HL-60 (cell line): ENCODE measurements around the gene AKAP11.
"Not testable (repeated sequence)": the region's sequence is repeated elsewhere in the genome, so short reads cannot be mapped to it uniquely, and the experiment has no call there.

Experiments used
- DNase-seq, 2 experiments: peaks; one replicate each; pipeline ENCODE4 v3.0.0-alpha.2; 2010 to 2020; ENCODE audit warnings: low read depth in 1 of 2, low spot score in 1 of 2
- H3K27ac ChIP-seq: fragments of 250-450 bp; sonication (Bioruptor Pico); replicated peaks from 2 replicates; pipeline ENCODE4 v1.5.1; 2020; ENCODE audit warnings: mild to moderate bottlenecking, moderate library complexity
- H3K27me3 ChIP-seq: fragments of 250-450 bp; sonication (Bioruptor Pico); 2 replicates; pipeline ENCODE4 v1.5.1; 2021; ENCODE audit warnings: mild to moderate bottlenecking, moderate library complexity; ENCODE audit not compliant: insufficient read depth, poor library complexity, severe bottlenecking
- H3K4me3 ChIP-seq: replicated peaks from 2 replicates; pipeline ENCODE4 v1.5.1; 2011; ENCODE audit warnings: mild to moderate bottlenecking, control low read depth, low read length; ENCODE audit not compliant: insufficient read depth
- GABPA ChIP-seq: IDR thresholded peaks from 2 replicates; pipeline ENCODE4 v1.6.1; 2012; ENCODE audit warnings: low read depth
- POLR2AphosphoS5 ChIP-seq: IDR thresholded peaks from 2 replicates; pipeline ENCODE4 v1.6.1; 2012; ENCODE audit warnings: low read depth
- REST ChIP-seq: IDR thresholded peaks from 2 replicates; pipeline ENCODE4 v1.6.1; 2012; ENCODE audit warnings: low read depth; ENCODE audit not compliant: insufficient replicate concordance
- SPI1 ChIP-seq: IDR thresholded peaks from 2 replicates; pipeline ENCODE4 v1.6.1; 2012; ENCODE audit warnings: low read depth, mild to moderate bottlenecking, borderline replicate concordance
- long read RNA-seq: library from polyadenylated mRNA; unstranded; transcript quantifications from one replicate; pipeline ENCODE4 v2.0.0, GENCODE V29; 2020
- TF ChIP-seq, protein P1 (sequence below): IDR thresholded peaks from one replicate; pipeline ENCODE4 v1.5.1; 2011; ENCODE audit warnings: low read length, control low read depth, inconsistent platforms; ENCODE audit not compliant: insufficient read depth

Gene AKAP11
- long read RNA-seq, partial matches to known transcripts = 1 of 6 reads
- long read RNA-seq, other reads (novel, unspliced or antisense) = 5 of 6 reads

- TF ChIP-seq, protein P1, sequence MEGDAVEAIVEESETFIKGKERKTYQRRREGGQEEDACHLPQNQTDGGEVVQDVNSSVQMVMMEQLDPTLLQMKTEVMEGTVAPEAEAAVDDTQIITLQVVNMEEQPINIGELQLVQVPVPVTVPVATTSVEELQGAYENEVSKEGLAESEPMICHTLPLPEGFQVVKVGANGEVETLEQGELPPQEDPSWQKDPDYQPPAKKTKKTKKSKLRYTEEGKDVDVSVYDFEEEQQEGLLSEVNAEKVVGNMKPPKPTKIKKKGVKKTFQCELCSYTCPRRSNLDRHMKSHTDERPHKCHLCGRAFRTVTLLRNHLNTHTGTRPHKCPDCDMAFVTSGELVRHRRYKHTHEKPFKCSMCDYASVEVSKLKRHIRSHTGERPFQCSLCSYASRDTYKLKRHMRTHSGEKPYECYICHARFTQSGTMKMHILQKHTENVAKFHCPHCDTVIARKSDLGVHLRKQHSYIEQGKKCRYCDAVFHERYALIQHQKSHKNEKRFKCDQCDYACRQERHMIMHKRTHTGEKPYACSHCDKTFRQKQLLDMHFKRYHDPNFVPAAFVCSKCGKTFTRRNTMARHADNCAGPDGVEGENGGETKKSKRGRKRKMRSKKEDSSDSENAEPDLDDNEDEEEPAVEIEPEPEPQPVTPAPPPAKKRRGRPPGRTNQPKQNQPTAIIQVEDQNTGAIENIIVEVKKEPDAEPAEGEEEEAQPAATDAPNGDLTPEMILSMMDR = no peak
- TF ChIP-seq GABPA = no peak
- no peak for TF ChIP-seq SPI1
- TF ChIP-seq POLR2AphosphoS5 = peak; percentile 44; the same call in 1 of the 2 replicates
- TF ChIP-seq REST = peak; percentile 35
- H3K27me3 ChIP-seq = no peaks in the 10 kb centered on the region
- peak in 1 of 2 experiments; percentile 51 for DNase-seq
- peak within 1 kb of the TSS; percentile 85 for H3K27ac ChIP-seq
- peak within 1 kb of the TSS; percentile 74 for H3K4me3 ChIP-seq
These were observed at the start of gene AKAP11 for GRCh38 chr13:42272115-42272803. Gene AKAP11 (plus strand): TSS chr13:42272152. CDS start chr13:42286349, 14,197 bp downstream.

GRCh38 chr13:42223681-42224080, 48.3 kb upstream of the AKAP11 start:
- Histone ChIP-seq H3K4me3 (no peak overlapping the region), H3K27ac (no peak overlapping the region), H3K27me3 (no peaks in the 10 kb centered on the region)
- DNase-seq = no peak
- TF ChIP-seq REST (no peak), GABPA (no peak), SPI1 (no peak), POLR2AphosphoS5 (no peak)
- TF ChIP-seq, protein P1 = no peak

- no peak for TF ChIP-seq SPI1
- no peak for TF ChIP-seq GABPA
- no peak for TF ChIP-seq POLR2AphosphoS5
- TF ChIP-seq, protein P1 = no peak
- no peak for TF ChIP-seq REST
- no peak for DNase-seq
- Histone ChIP-seq H3K27ac (no peak overlapping the region), H3K27me3 (no peaks in the 10 kb centered on the region), H3K4me3 (no peak overlapping the region)
These were observed 46.9 kb upstream of the AKAP11 start for GRCh38 chr13:42225051-42225450.

- H3K27ac ChIP-seq, H3K27me3 ChIP-seq, DNase-seq, H3K4me3 ChIP-seq: not testable (repeated sequence)
These were observed 45.2 kb upstream of the AKAP11 start for GRCh38 chr13:42226759-42227158.
